ENCODE measurements around the gene PTDSS2.

Gene PTDSS2

GRCh38 chr11:535519-536454 lies 85.7 kb downstream of the PTDSS2 start, which contains the start of gene HRAS:
Gene HRAS, minus strand, starts transcription at chr11:535576.
- peak within 1 kb of the TSS; percentile 80 for H3K27ac ChIP-seq (ENCODE audit: low read depth, low read length)
- H3K27me3 ChIP-seq (ENCODE audit: control insufficient read depth in 1 of 2, insufficient read depth in 2 of 2, low read length in 2 of 2), result peaks cover 11 to 33% of the 10 kb centered on the region in 2 donors
- H3K9me3 ChIP-seq (ENCODE audit: low read length), result no peaks in the 10 kb centered on the region
- H3K4me3 ChIP-seq (ENCODE audit: low read depth in 1 of 2, low read length in 2 of 2), result peak within 1 kb of the TSS; percentile 67 to 85
- peak within 1 kb of the TSS; percentile 53 for H3K9ac ChIP-seq (ENCODE audit: low read length)
- peaks cover 11% of the 10 kb centered on the region for H3K36me3 ChIP-seq (ENCODE audit: insufficient read depth, low read length)
- peaks cover 14% of the 10 kb centered on the region for H3K4me1 ChIP-seq (ENCODE audit: insufficient read depth, low read length)

GRCh38 chr11:536841-537621 lies 87.0 kb downstream of the PTDSS2 start, which contains the start of gene LRRC56:
Gene LRRC56, plus strand, starts transcription at chr11:537527. Its CDS starts 3,158 bp downstream, at chr11:540685.
- H3K4me1 ChIP-seq (ENCODE audit: insufficient read depth, low read length), result peaks cover 14% of the 10 kb centered on the region
- H3K9ac ChIP-seq (ENCODE audit: low read length), result no peak within 1 kb of the TSS
- H3K27ac ChIP-seq (ENCODE audit: low read depth, low read length), result no peak within 1 kb of the TSS
- H3K9me3 ChIP-seq (ENCODE audit: low read length), result no peaks in the 10 kb centered on the region
- H3K36me3 ChIP-seq (ENCODE audit: insufficient read depth, low read length), result peaks cover 9% of the 10 kb centered on the region
- peaks cover 11 to 33% of the 10 kb centered on the region in 2 donors for H3K27me3 ChIP-seq (ENCODE audit: control insufficient read depth in 1 of 2, insufficient read depth in 2 of 2, low read length in 2 of 2)
- peak within 1 kb of the TSS; percentile 2 to 53 for H3K4me3 ChIP-seq (ENCODE audit: low read depth in 1 of 2, low read length in 2 of 2)

- Histone ChIP-seq H3K36me3 (ENCODE audit: insufficient read depth, low read length) (peaks cover under 1% of the 10 kb centered on the region), H3K27me3 (ENCODE audit: control insufficient read depth in 1 of 2, insufficient read depth in 2 of 2, low read length in 2 of 2) (peaks cover 11 to 33% of the 10 kb centered on the region in 2 donors), H3K9me3 (ENCODE audit: low read length) (no peaks in the 10 kb centered on the region), H3K9ac (ENCODE audit: low read length) (no peak overlapping the region), H3K27ac (ENCODE audit: low read depth, low read length) (no peak overlapping the region), H3K4me3 (ENCODE audit: low read depth in 1 of 2, low read length in 2 of 2) (no peak overlapping the region), H3K4me1 (ENCODE audit: insufficient read depth, low read length) (peaks cover 14% of the 10 kb centered on the region)
Measured at GRCh38 chr11:537622-538430, 87.7 kb downstream of the PTDSS2 start.

- Histone ChIP-seq H3K36me3 (ENCODE audit: insufficient read depth, low read length) (no peaks in the 10 kb centered on the region), H3K4me1 (ENCODE audit: insufficient read depth, low read length) (peaks cover 14% of the 10 kb centered on the region), H3K27me3 (ENCODE audit: control insufficient read depth in 1 of 2, insufficient read depth in 2 of 2, low read length in 2 of 2) (peaks cover 11 to 33% of the 10 kb centered on the region in 2 donors), H3K9me3 (ENCODE audit: low read length) (no peaks in the 10 kb centered on the region), H3K27ac (ENCODE audit: low read depth, low read length) (no peak overlapping the region), H3K4me3 (ENCODE audit: low read depth in 1 of 2, low read length in 2 of 2) (no peak overlapping the region), H3K9ac (ENCODE audit: low read length) (no peak overlapping the region)
Measured at GRCh38 chr11:538431-539051, 88.5 kb downstream of the PTDSS2 start.

GRCh38 chr11:539971-540481 lies 89.9 kb downstream of the PTDSS2 start:
- no peak overlapping the region for H3K4me3 ChIP-seq (ENCODE audit: low read depth in 1 of 2, low read length in 2 of 2)
- H3K36me3 ChIP-seq (ENCODE audit: insufficient read depth, low read length), result no peaks in the 10 kb centered on the region
- no peak overlapping the region for H3K27ac ChIP-seq (ENCODE audit: low read depth, low read length)
- peaks cover 8% of the 10 kb centered on the region for H3K4me1 ChIP-seq (ENCODE audit: insufficient read depth, low read length)
- H3K9me3 ChIP-seq (ENCODE audit: low read length), result no peaks in the 10 kb centered on the region
- H3K9ac ChIP-seq (ENCODE audit: low read length), result no peak overlapping the region
- peaks cover 11 to 33% of the 10 kb centered on the region in 2 donors for H3K27me3 ChIP-seq (ENCODE audit: control insufficient read depth in 1 of 2, insufficient read depth in 2 of 2, low read length in 2 of 2)
